Hair follicle dermal papilla cell (primary cell): Measurements from ENCODE around the gene RBM48. TPM values are rescaled to one million over a fixed set of nuclear protein-coding genes. Genes with fewer than 3 reads are reported as not detected.

Source experiments
- total RNA-seq: library from RNA; depleted of rRNA; stranded (reverse); fragments of >200 nt; gene quantifications from 2 replicates; pipeline ENCODE4 v1.2.3, GENCODE V29; 2012

Gene RBM48
- 6.3 and 7.8 TPM in 2 replicates for total RNA-seq

DNA sequence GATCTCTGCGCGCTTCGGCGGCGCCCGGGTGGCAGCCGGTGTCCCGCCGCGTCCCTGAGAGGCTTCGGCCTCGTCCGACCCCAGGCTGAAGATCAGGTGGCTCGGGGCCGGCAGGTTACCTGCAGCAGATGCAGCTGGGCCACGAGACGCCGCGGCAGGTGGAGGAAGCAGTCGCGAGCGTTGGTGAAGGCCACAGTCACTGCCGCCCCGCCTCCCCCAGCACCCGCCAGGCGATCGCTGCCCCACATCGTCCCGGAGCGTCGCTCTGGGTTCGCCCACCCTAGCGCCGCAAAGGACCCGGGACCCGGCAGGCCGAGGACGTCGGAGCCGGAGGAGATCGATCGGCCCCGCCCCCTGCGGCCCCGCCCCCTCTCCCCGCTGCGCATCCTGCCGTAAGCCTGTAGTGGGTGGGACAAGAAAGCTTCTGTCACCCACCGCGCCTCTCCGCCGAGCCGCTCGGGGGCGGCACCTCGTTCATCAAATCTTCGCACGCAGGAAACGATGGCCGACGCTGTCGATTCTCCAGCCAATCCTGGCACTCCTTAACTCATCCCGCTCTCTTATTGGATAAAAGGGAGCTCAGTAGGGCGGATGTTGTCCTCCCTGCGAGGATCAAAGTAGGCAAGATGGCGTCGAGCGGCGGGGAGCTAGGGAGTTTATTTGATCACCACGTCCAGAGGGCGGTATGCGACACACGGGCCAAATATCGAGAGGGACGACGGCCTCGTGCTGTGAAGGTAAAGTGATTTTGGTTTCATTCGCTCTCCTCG lies at the start of gene RBM48, which contains the start of gene PEX1:
Gene RBM48 (plus strand): TSS at position 608 of the 770 bp plus-strand sequence. CDS start 19 bp downstream, at position 627.
Gene PEX1 (minus strand): TSS at position 333 of the 770 bp plus-strand sequence. CDS start 85 bp downstream, at position 248.

Other genes with a start within 250 kb of the RBM48 start
- 28.7 and 30.2 TPM in 2 replicates for gene GATAD1, start 81.3 kb upstream of the RBM48 start, total RNA-seq
- gene ERVW-1, start 50.8 kb upstream of the RBM48 start, total RNA-seq: not detected in 2 replicates
- gene PEX1, start 275 bp upstream of the RBM48 start, total RNA-seq: 15.3 and 16.4 TPM in 2 replicates
- 15.9 and 16.1 TPM in 2 replicates for gene FAM133B, start 61.6 kb downstream of the RBM48 start, total RNA-seq